Measurements from ENCODE around the gene CHID1.

GRCh38 chr11:905952-906351, 4.7 kb downstream of the CHID1 start:
- TF ChIP-seq CTCF (conservative IDR thresholded peaks at IDR 0.05 in 1 of 2, IDR thresholded peaks at IDR 0.05 in 1 of 2; ENCODE audit: low read depth in 1 of 2, low read length in 2 of 2) (no peak), EZH2 (IDR thresholded peaks at IDR 0.05; ENCODE audit: low read length, missing control alignments) (no peak)
